T-cell (primary cell): Measurements from ENCODE around the gene SDHAF2. TPM values are rescaled to one million over a fixed set of nuclear protein-coding genes. Genes with fewer than 3 reads are reported as not detected.

Experiments
- ATAC-seq, 4 experiments: fragments of 200-7000 bp in 3 of 4; fragments of 150-1000 bp in 1 of 4; cut with Tn5 transposase; replicated peaks in 1 of 4; 1 replicate in 3 of 4; 2 replicates in 1 of 4; pipeline ENCODE4 v1.10.0; 2021; ENCODE audit warnings: moderate library complexity in 3 of 4, mild to moderate bottlenecking in 2 of 4, moderate number of reproducible peaks in 1 of 4
- CTCF ChIA-PET, 2 donors: fragments of 300-600 bp; sonication (Branson Sonifier 250); formaldehyde crosslinking; loops; one replicate each; lab custom pipeline; 2022; ENCODE audit warnings: antibody characterized with exemption in 2 of 2; lab: Charles Lee
- POLR2A ChIA-PET, 2 donors: fragments of 300-600 bp; sonication (Branson Sonifier 250); formaldehyde crosslinking; loops; one replicate each; lab custom pipeline; 2022; ENCODE audit warnings: antibody characterized with exemption in 2 of 2; lab: Charles Lee
- DNase-seq, 35 experiments: peaks; one replicate each; pipeline versions ENCODE4 v3.0.0 to v3.0.0-alpha.2; 2013 to 2023
- H3K27ac ChIP-seq: one replicate; pipeline ENCODE4 v1.5.1; 2013; ENCODE audit warnings: low read length
- H3K27me3 ChIP-seq, 2 experiments: replicated peaks in 1 of 2; 1 replicate in 1 of 2; 2 replicates in 1 of 2; pipeline versions ENCODE4 v1.6.1 to v1.7.0; 2013; ENCODE audit warnings: low read length in 1 of 2, mixed read lengths in 1 of 2; ENCODE audit not compliant: control insufficient read depth in 2 of 2, insufficient read depth in 2 of 2; ENCODE audit errors: extremely low read depth in 1 of 2
- H3K36me3 ChIP-seq, 2 donors: 1 replicate in 1 of 2; 2 replicates in 1 of 2; pipeline versions ENCODE4 v1.6.1 to v1.7.0; 2013; ENCODE audit warnings: low read length in 1 of 2; ENCODE audit not compliant: control insufficient read depth in 2 of 2, insufficient read depth in 1 of 2; ENCODE audit errors: extremely low read depth in 1 of 2
- H3K4me1 ChIP-seq, 2 experiments: 1 replicate in 1 of 2; 2 replicates in 1 of 2; pipeline versions ENCODE4 v1.6.1 to v1.7.0; 2013; ENCODE audit warnings: low read length in 2 of 2, mixed read lengths in 1 of 2; ENCODE audit not compliant: insufficient read depth in 2 of 2, control insufficient read depth in 1 of 2; ENCODE audit errors: extremely low read depth in 1 of 2
- H3K4me3 ChIP-seq, 2 donors: 1 replicate in 1 of 2; 2 replicates in 1 of 2; pipeline versions ENCODE4 v1.5.1 to v1.7.0; 2013; ENCODE audit warnings: mild to moderate bottlenecking in 2 of 2, low read length in 1 of 2, moderate library complexity in 1 of 2; ENCODE audit not compliant: control insufficient read depth in 1 of 2; ENCODE audit errors: extremely low read depth in 1 of 2
- H3K9me3 ChIP-seq: 2 replicates; pipeline ENCODE4 v1.7.0; 2013
- H3K27ac Mint-ChIP-seq, 2 donors: one replicate each; pipeline ENCODE4 v1.8.0; 2020 to 2021; ENCODE audit warnings: mild to moderate bottlenecking in 2 of 2, mixed read lengths in 2 of 2
- H3K27me3 Mint-ChIP-seq, 2 donors: one replicate each; pipeline ENCODE4 v1.8.0; 2021 to 2022; ENCODE audit warnings: mixed read lengths in 2 of 2
- H3K36me3 Mint-ChIP-seq: one replicate; pipeline ENCODE4 v1.8.0; 2021; ENCODE audit warnings: mixed read lengths
- H3K4me1 Mint-ChIP-seq, 3 donors: one replicate each; pipeline ENCODE4 v1.8.0; 2020 to 2022; ENCODE audit warnings: mixed read lengths in 3 of 3, mild to moderate bottlenecking in 1 of 3
- H3K4me3 Mint-ChIP-seq, 3 donors: one replicate each; pipeline ENCODE4 v1.8.0; 2020 to 2022; ENCODE audit warnings: mild to moderate bottlenecking in 3 of 3, mixed read lengths in 3 of 3, moderate library complexity in 3 of 3
- H3K9me3 Mint-ChIP-seq, 3 donors: one replicate each; pipeline ENCODE4 v1.8.0; 2020 to 2022; ENCODE audit warnings: mixed read lengths in 3 of 3
- WGBS: methylation state at CpG from one replicate; pipeline ENCODE4 v1.1.5; 2013; ENCODE audit warnings: missing lambda C conversion rate; ENCODE audit not compliant: insufficient coverage; 5-methylcytosine and 5-hydroxymethylcytosine counted together
- total RNA-seq, 35 experiments: library from RNA in 6 of 35; stranded (reverse) in 6 of 35; fragments of 120-200 nt in 1 of 35; gene quantifications; one replicate each; pipeline versions ENCODE4 v1.2.1 to v1.2.4 and lab custom pipeline; 2013 to 2026

Gene SDHAF2
- total RNA-seq, 5 donors from 2014 or later (not counting 1 experiment from before 2014, with no cell fraction given) = 36.2 to 60.7 (median 56.4) TPM

DNA sequence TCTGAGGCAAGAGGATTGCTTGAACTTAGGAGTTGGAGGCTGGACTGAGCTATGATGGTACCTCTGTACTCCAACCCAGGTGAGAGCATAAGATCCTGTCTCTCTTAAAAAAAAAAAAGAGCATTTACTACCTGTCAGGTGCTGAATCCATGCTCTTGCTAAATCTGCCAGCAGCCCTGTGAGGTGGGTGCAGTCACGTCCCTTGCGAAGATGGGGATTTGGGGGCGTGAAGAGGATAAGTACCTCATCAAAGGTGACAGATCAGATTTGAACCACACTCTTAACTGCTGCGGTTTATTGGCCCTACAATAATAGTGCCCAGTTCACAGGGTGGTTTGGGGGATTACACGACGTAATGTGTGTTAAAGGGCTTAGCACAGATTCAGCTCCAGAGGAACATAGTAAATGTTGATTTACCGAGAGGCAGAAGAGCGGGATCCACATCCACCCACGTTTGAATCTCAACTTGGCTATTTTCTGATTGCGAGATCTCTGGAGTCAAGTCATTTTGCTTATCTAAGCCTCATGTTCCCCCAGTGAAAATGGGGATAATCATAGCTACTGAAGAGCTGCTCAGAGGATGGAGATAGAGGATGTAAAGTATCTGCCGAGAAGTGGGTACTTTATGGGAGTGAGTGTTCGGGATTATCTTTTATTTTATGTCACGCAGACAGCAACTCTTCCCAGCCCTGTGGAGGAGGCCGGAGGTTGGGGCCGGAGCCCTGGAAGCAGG is 50.5 kb downstream of the SDHAF2 start:
- H3K9me3 Mint-ChIP-seq = no peaks in the 10 kb centered on the region
- H3K4me3 ChIP-seq = no peak overlapping the region
- peaks cover 0 to 34% of the 10 kb centered on the region in 2 experiments for H3K27me3 ChIP-seq
- peaks cover 0 to 5% of the 10 kb centered on the region in 2 donors for H3K27me3 Mint-ChIP-seq
- no peaks in the 10 kb centered on the region for H3K36me3 ChIP-seq
- no peaks in the 10 kb centered on the region for H3K9me3 ChIP-seq
- no peak overlapping the region for H3K27ac Mint-ChIP-seq
- 91% methylated on average over 9 of the region's 15 CpGs for WGBS
- ATAC-seq (no peak), DNase-seq (no peak)
- H3K27ac ChIP-seq = no peak overlapping the region
- ChIA-PET CTCF (interaction anchor here in 1 of 2 donors (0.6 to 0.7 kb wide), 3 partner anchors 22 to 420 kb away, joined by 3 to 5 read pairs (median 3); no protein-coding TSS in a partner anchor), POLR2A (no interaction called here)
- H3K36me3 Mint-ChIP-seq = no peaks in the 10 kb centered on the region
- H3K4me1 Mint-ChIP-seq = peaks cover 7 to 14% (median 8%) of the 10 kb centered on the region in 3 donors
- H3K4me3 Mint-ChIP-seq = no peak overlapping the region
- peaks cover 0 to 9% of the 10 kb centered on the region in 2 experiments for H3K4me1 ChIP-seq

DNA sequence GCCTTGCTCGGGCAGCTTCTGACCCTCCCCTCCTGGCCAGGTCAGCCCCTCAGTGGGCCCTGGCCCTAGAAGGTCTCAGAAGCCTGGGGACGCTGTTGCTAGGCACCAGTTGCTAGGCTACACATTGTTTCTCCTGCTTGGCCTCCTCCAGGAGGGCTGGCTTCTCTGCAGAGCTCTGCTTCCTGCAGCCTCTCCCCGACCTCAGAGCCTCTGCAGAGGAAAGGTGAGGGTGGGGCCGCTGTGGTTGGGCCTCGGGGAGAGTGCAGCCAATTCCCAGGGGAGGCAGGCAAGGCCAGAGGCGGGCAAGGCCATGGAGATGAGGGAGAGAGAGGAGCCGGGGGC is 51.0 kb downstream of the SDHAF2 start:
- peaks cover 0 to 34% of the 10 kb centered on the region in 2 experiments for H3K27me3 ChIP-seq
- no peak for ATAC-seq
- no peak for DNase-seq
- no peak overlapping the region for H3K27ac Mint-ChIP-seq
- CTCF ChIA-PET = interaction anchor here in 1 of 2 donors (0.6 to 0.7 kb wide), 2 partner anchors 22 to 158 kb away, joined by 3 read pairs; no protein-coding TSS in a partner anchor
- no peak overlapping the region for H3K4me3 Mint-ChIP-seq
- peaks cover 0 to 5% of the 10 kb centered on the region in 2 donors for H3K27me3 Mint-ChIP-seq
- no peaks in the 10 kb centered on the region for H3K36me3 Mint-ChIP-seq
- H3K4me1 Mint-ChIP-seq = peaks cover 7 to 14% (median 8%) of the 10 kb centered on the region in 3 donors
- POLR2A ChIA-PET = no interaction called here
- no peaks in the 10 kb centered on the region for H3K9me3 Mint-ChIP-seq
- peaks cover 0 to 9% of the 10 kb centered on the region in 2 experiments for H3K4me1 ChIP-seq
- no peaks in the 10 kb centered on the region for H3K36me3 ChIP-seq
- 49% methylated on average over 6 of the region's 7 CpGs for WGBS
- H3K27ac ChIP-seq = no peak overlapping the region
- H3K9me3 ChIP-seq = no peaks in the 10 kb centered on the region
- H3K4me3 ChIP-seq = no peak overlapping the region

DNA sequence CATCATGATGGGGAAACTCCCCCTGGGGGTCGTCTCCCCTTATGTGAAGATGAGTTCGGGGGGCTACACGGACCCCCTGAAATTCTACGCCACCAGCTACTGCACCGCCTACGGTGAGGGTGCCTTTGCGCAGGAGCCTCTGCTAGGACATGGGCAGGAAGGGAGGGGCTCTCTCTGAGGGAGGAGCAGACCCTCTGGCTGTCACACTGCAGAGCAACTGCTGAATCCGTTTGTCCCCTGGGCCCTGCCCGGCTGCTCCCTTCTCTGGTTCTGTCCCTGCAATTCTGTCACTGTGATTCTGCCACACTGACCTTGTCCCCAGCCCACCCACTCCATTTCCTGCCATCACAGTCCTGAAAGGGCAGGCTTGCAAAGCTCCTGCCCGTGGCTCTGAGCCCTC is 51.9 kb downstream of the SDHAF2 start:
- H3K9me3 ChIP-seq = no peaks in the 10 kb centered on the region
- CTCF ChIA-PET = no interaction called here
- DNase-seq = no peak
- H3K36me3 Mint-ChIP-seq = peaks cover 3% of the 10 kb centered on the region
- peaks cover 7 to 14% (median 8%) of the 10 kb centered on the region in 3 donors for H3K4me1 Mint-ChIP-seq
- ATAC-seq = no peak
- H3K27ac Mint-ChIP-seq = no peak overlapping the region
- H3K27me3 Mint-ChIP-seq = peaks cover 0 to 5% of the 10 kb centered on the region in 2 donors
- WGBS = 78% methylated on average over 8 of the region's 10 CpGs
- H3K4me1 ChIP-seq = peaks cover 0 to 9% of the 10 kb centered on the region in 2 experiments
- peaks cover 0 to 34% of the 10 kb centered on the region in 2 experiments for H3K27me3 ChIP-seq
- no peak overlapping the region for H3K4me3 Mint-ChIP-seq
- H3K9me3 Mint-ChIP-seq = no peaks in the 10 kb centered on the region
- POLR2A ChIA-PET = no interaction called here
- H3K4me3 ChIP-seq = no peak overlapping the region
- H3K36me3 ChIP-seq = no peaks in the 10 kb centered on the region
- H3K27ac ChIP-seq = no peak overlapping the region

DNA sequence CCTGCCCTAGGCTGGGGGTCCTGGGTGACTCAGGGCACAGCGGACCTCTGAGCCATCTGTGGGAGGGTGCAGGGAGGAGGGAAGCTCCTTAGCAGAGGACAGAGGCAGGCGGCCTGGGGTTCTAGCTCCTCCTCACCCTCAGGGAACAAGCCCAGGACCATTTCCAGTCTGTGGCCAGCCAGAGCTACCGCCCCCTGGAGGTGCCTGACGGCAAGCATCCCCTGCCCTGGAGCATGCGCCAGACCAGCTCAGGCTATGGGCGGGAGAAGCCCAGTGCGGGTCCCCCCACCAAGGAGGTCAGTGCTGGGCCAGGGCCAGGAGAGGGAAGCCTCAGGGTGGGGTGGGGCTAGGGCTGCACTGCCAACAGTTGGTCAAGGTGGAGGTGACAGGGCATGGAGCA is 52.6 kb downstream of the SDHAF2 start:
- whole genome bisulfite sequencing = 53% methylated on average over 5 of the region's 7 CpGs
- Histone ChIP-seq H3K36me3 (peaks cover 2 to 3% of the 10 kb centered on the region in 2 donors), H3K27me3 (peaks cover 0 to 33% of the 10 kb centered on the region in 2 experiments), H3K9me3 (no peaks in the 10 kb centered on the region), H3K4me1 (peaks cover 0 to 8% of the 10 kb centered on the region in 2 experiments), H3K4me3 (no peak overlapping the region), H3K27ac (no peak overlapping the region)
- ChIA-PET POLR2A (no interaction called here), CTCF (interaction anchor here in 1 of 2 donors (0.7 kb wide), 1 partner anchor 115 kb away, joined by 3 read pairs; no protein-coding TSS in a partner anchor)
- Mint-ChIP-seq H3K9me3 (no peaks in the 10 kb centered on the region), H3K27me3 (peaks cover 0 to 5% of the 10 kb centered on the region in 2 donors), H3K4me1 (peaks cover 7 to 14% (median 8%) of the 10 kb centered on the region in 3 donors), H3K27ac (no peak overlapping the region), H3K4me3 (no peak overlapping the region), H3K36me3 (peaks cover 9% of the 10 kb centered on the region)
- DNase-seq = peak in 2 of 35 experiments; percentile 8
- peak in 2 of 4 experiments; percentile 26 to 33 for ATAC-seq

DNA sequence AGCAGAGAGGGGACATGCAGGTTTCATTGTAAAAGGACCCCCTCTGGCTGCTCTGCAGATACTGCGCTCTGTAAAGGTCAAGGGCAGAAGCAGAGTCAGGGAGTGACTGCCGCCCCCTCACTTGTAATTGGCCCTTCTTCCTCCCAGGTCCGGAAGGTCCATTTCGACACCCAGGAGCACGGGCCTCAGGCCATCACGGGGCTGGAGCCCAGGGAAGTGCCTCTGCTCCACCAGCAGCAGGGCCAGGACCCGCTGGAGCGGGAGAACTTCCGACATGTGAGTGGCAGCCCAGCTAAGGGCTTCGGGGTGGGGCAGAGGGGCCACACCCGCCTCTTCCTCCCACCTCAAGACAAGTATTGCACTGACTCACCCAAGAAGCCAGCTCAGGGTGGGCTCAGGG is 54.6 kb downstream of the SDHAF2 start:
- CTCF ChIA-PET = no interaction called here
- H3K9me3 ChIP-seq = no peaks in the 10 kb centered on the region
- H3K9me3 Mint-ChIP-seq = no peaks in the 10 kb centered on the region
- H3K4me3 Mint-ChIP-seq = no peak overlapping the region
- peaks cover 0 to 8% (median 3%) of the 10 kb centered on the region in 3 donors for H3K4me1 Mint-ChIP-seq
- H3K27me3 Mint-ChIP-seq = peaks cover 0 to 5% of the 10 kb centered on the region in 2 donors
- no peak overlapping the region for H3K27ac Mint-ChIP-seq
- no peak overlapping the region for H3K4me3 ChIP-seq
- WGBS = 80% methylated on average over 5 of the region's 11 CpGs
- POLR2A ChIA-PET = no interaction called here
- H3K27ac ChIP-seq = no peak overlapping the region
- H3K36me3 Mint-ChIP-seq = peaks cover 11% of the 10 kb centered on the region
- peaks cover 2 to 4% of the 10 kb centered on the region in 2 donors for H3K36me3 ChIP-seq
- ATAC-seq (no peak), DNase-seq (no peak)
- H3K4me1 ChIP-seq = no peaks in the 10 kb centered on the region
- H3K27me3 ChIP-seq = peaks cover 0 to 20% of the 10 kb centered on the region in 2 experiments

DNA sequence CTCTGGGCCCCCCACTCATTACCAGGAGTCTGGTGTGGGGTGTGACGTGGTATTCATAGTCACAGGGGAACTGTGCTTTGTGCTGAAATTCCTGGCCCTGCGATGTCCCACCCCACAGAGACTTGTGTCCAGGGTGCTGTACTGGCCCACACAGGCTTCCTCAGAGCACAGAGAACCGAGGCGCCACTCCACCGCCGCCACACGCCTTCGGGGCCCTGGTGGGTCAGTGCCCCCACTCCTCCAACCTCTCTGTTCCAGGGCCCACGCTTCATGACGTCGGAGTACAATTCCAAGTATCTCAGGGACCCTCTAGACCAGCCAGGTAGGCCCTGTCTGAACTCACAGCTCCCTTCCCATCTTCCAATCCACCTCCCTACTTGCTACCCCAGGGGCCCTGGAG is 55.2 kb downstream of the SDHAF2 start:
- no peaks in the 10 kb centered on the region for H3K9me3 Mint-ChIP-seq
- CTCF ChIA-PET = no interaction called here
- no peak for ATAC-seq
- Histone ChIP-seq H3K27me3 (peaks cover 0 to 20% of the 10 kb centered on the region in 2 experiments), H3K27ac (no peak overlapping the region), H3K4me3 (no peak overlapping the region), H3K36me3 (peaks cover 2 to 4% of the 10 kb centered on the region in 2 donors), H3K9me3 (no peaks in the 10 kb centered on the region), H3K4me1 (no peaks in the 10 kb centered on the region)
- no peak overlapping the region for H3K27ac Mint-ChIP-seq
- H3K27me3 Mint-ChIP-seq = peaks cover 0 to 5% of the 10 kb centered on the region in 2 donors
- peaks cover 11% of the 10 kb centered on the region for H3K36me3 Mint-ChIP-seq
- 95% methylated on average over 8 of the region's 11 CpGs for WGBS
- H3K4me3 Mint-ChIP-seq = no peak overlapping the region
- DNase-seq = no peak
- POLR2A ChIA-PET = no interaction called here
- H3K4me1 Mint-ChIP-seq = peaks cover 0 to 8% (median 3%) of the 10 kb centered on the region in 3 donors
